ENCODE data around the gene TMEM9.

GRCh38 chr1:201100169-201100930 is 53.9 kb downstream of the TMEM9 start:
- TF ChIP-seq FOXM1 (IDR thresholded peaks at IDR 0.05; ENCODE audit: low read depth) (no peak), FOXM1 (CRISPR knock-in tag; IDR thresholded peaks at IDR 0.05; ENCODE audit: low read depth) (no peak), SMAD3 (CRISPR knock-in tag; conservative IDR thresholded peaks at IDR 0.05) (no peak), SREBF2 (CRISPR knock-in tag; IDR thresholded peaks at IDR 0.05) (no peak), SMAD4 (CRISPR knock-in tag; conservative IDR thresholded peaks at IDR 0.05) (no peak), ZNF274 (IDR thresholded peaks at IDR 0.05; ENCODE audit: borderline replicate concordance, low read depth, low read length) (no peak), NFYB (IDR thresholded peaks at IDR 0.05; ENCODE audit: extremely low read depth, insufficient read length) (no peak), BHLHE40 (IDR thresholded peaks at IDR 0.05; ENCODE audit: low read length) (no peak), PML (IDR thresholded peaks at IDR 0.05; ENCODE audit: low read length) (no peak), TSC22D4 (tag; IDR thresholded peaks at IDR 0.05) (no peak)
- TF ChIP-seq, protein P1, sequence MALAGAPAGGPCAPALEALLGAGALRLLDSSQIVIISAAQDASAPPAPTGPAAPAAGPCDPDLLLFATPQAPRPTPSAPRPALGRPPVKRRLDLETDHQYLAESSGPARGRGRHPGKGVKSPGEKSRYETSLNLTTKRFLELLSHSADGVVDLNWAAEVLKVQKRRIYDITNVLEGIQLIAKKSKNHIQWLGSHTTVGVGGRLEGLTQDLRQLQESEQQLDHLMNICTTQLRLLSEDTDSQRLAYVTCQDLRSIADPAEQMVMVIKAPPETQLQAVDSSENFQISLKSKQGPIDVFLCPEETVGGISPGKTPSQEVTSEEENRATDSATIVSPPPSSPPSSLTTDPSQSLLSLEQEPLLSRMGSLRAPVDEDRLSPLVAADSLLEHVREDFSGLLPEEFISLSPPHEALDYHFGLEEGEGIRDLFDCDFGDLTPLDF (CRISPR knock-in tag; IDR thresholded peaks at IDR 0.05) = no peak

Data from K562 (cell line).